Smooth muscle cell of the brain vasculature (primary cell): ENCODE results near the gene ANO3.
"Not testable (repeated sequence)": the region's sequence is repeated elsewhere in the genome, so short reads cannot be mapped to it uniquely, and the experiment has no call there.

Experiments used
- DNase-seq: peaks from one replicate; pipeline ENCODE4 v3.0.0-alpha.2; 2012; ENCODE audit warnings: low read depth, low spot score

Gene ANO3

GRCh38 chr11:26331911-26332571, at the start of gene ANO3:
TSS of gene ANO3 (plus strand) at chr11:26332130. CDS start at chr11:26332276, 146 bp downstream.
- DNase-seq = peak; percentile 54

GRCh38 chr11:26283852-26284408, 48.0 kb upstream of the ANO3 start:
- no peak for DNase-seq

GRCh38 chr11:26285608-26286007, 46.3 kb upstream of the ANO3 start:
- DNase-seq = no peak

- DNase-seq = no peak
These were observed 45.4 kb upstream of the ANO3 start for GRCh38 chr11:26286472-26287066.

GRCh38 chr11:26287067-26287518, 44.8 kb upstream of the ANO3 start:
- no peak for DNase-seq

GRCh38 chr11:26297189-26297975, 34.5 kb upstream of the ANO3 start:
- peak; percentile 32 for DNase-seq

GRCh38 chr11:26316372-26316771, 15.6 kb upstream of the ANO3 start:
- not testable (repeated sequence) for DNase-seq

- peak; percentile 32 for DNase-seq
These were observed 12.0 kb upstream of the ANO3 start for GRCh38 chr11:26319906-26320305.

GRCh38 chr11:26321516-26321915, 10.4 kb upstream of the ANO3 start:
- DNase-seq = no peak

- DNase-seq = no peak
These were observed 9.4 kb upstream of the ANO3 start for GRCh38 chr11:26322335-26323067.

- DNase-seq = no peak
These were observed 8.1 kb upstream of the ANO3 start for GRCh38 chr11:26323837-26324236.

GRCh38 chr11:26324270-26324669, 7.7 kb upstream of the ANO3 start:
- no peak for DNase-seq

GRCh38 chr11:26326793-26327400, 5.0 kb upstream of the ANO3 start:
- DNase-seq = no peak

GRCh38 chr11:26329206-26329605, 2.7 kb upstream of the ANO3 start:
- no peak for DNase-seq

- DNase-seq = no peak
These were observed 1.7 kb upstream of the ANO3 start for GRCh38 chr11:26330262-26330661.

- DNase-seq = no peak
These were observed 614 bp downstream of the ANO3 start for GRCh38 chr11:26332572-26332915.

GRCh38 chr11:26333906-26334305, 2.0 kb downstream of the ANO3 start:
- DNase-seq = no peak

GRCh38 chr11:26335903-26336302, 4.0 kb downstream of the ANO3 start:
- DNase-seq = peak; percentile 33

- no peak for DNase-seq
These were observed 12.7 kb downstream of the ANO3 start for GRCh38 chr11:26344647-26345046.

GRCh38 chr11:26348776-26349175, 16.8 kb downstream of the ANO3 start:
- DNase-seq = no peak

GRCh38 chr11:26350002-26350401, 18.1 kb downstream of the ANO3 start:
- no peak for DNase-seq
